GM23338 (cell line): ENCODE data around the gene ATF2. TPM values are rescaled to one million over a fixed set of nuclear protein-coding genes. Genes with fewer than 3 reads are reported as not detected.

Experiments used
- ATAC-seq: fragments of 200-7000 bp; cut with Tn5 transposase; 3 replicates; pipeline ENCODE4 v1.9.1; 2020
- DNase-seq: peaks from one replicate; pipeline ENCODE4 v3.0.0-alpha.2; 2015; ENCODE audit warnings: low spot score
- H2AFZ ChIP-seq: fragments of 200-600 bp; sonication (generic); 2 replicates; pipeline ENCODE4 v1.8.0; 2016; ENCODE audit warnings: antibody characterized with exemption, mild to moderate bottlenecking, moderate library complexity
- H3F3A ChIP-seq: fragments of 200-600 bp; sonication (generic); replicated peaks from 2 replicates; pipeline ENCODE4 v1.8.0; 2017; ENCODE audit warnings: antibody characterized with exemption, mixed run types, low read depth
- H3K27ac ChIP-seq: fragments of 200-600 bp; sonication (generic); 2 replicates; pipeline ENCODE4 v1.6.1; 2016; ENCODE audit warnings: low read depth
- H3K27me3 ChIP-seq: fragments of 200-600 bp; sonication (generic); 2 replicates; pipeline ENCODE4 v1.8.0; 2016; ENCODE audit warnings: mild to moderate bottlenecking, mixed run types, moderate library complexity; ENCODE audit not compliant: insufficient read depth
- H3K36me3 ChIP-seq: fragments of 200-600 bp; sonication (generic); 2 replicates; pipeline ENCODE4 v1.8.0; 2016; ENCODE audit warnings: mild to moderate bottlenecking; ENCODE audit not compliant: insufficient read depth
- H3K4me1 ChIP-seq: fragments of 200-600 bp; sonication (generic); 2 replicates; pipeline ENCODE4 v1.8.0; 2016; ENCODE audit warnings: mild to moderate bottlenecking, moderate library complexity; ENCODE audit not compliant: insufficient read depth
- H3K4me2 ChIP-seq: fragments of 200-600 bp; sonication (generic); 2 replicates; pipeline ENCODE4 v1.7.1; 2017; ENCODE audit warnings: mixed run types
- H3K4me3 ChIP-seq: fragments of 200-600 bp; sonication (generic); 2 replicates; pipeline ENCODE4 v1.6.1; 2016; ENCODE audit warnings: mixed run types
- H3K79me2 ChIP-seq: fragments of 200-600 bp; sonication (generic); replicated peaks from 2 replicates; pipeline ENCODE4 v1.8.0; 2017; ENCODE audit warnings: mild to moderate bottlenecking; ENCODE audit not compliant: insufficient read depth
- H3K9me2 ChIP-seq: fragments of 200-600 bp; sonication (generic); 2 replicates; pipeline ENCODE4 v1.8.0; 2017; ENCODE audit not compliant: insufficient read depth
- H4K20me1 ChIP-seq: fragments of 200-600 bp; sonication (generic); replicated peaks from 2 replicates; pipeline ENCODE4 v1.8.0; 2017; ENCODE audit warnings: mild to moderate bottlenecking; ENCODE audit not compliant: insufficient read depth
- H3K27ac Mint-ChIP-seq: 2 replicates; pipeline ENCODE4 v1.8.0; 2020; ENCODE audit warnings: inconsistent platforms, mild to moderate bottlenecking, moderate library complexity, mixed read lengths
- H3K27me3 Mint-ChIP-seq: 3 replicates; pipeline ENCODE4 v1.8.0; 2022; ENCODE audit warnings: low read depth, mild to moderate bottlenecking, moderate library complexity, mixed read lengths, inconsistent platforms; ENCODE audit not compliant: insufficient read depth, poor library complexity
- H3K36me3 Mint-ChIP-seq: 3 replicates; pipeline ENCODE4 v1.8.0; 2021; ENCODE audit warnings: low read depth, mild to moderate bottlenecking, inconsistent platforms, moderate library complexity, mixed read lengths
- H3K4me1 Mint-ChIP-seq: 3 replicates; pipeline ENCODE4 v1.8.0; 2020; ENCODE audit warnings: mild to moderate bottlenecking, inconsistent platforms, mixed read lengths
- H3K4me3 Mint-ChIP-seq: 3 replicates; pipeline ENCODE4 v1.8.0; 2021; ENCODE audit warnings: moderate library complexity, mild to moderate bottlenecking, inconsistent platforms, mixed read lengths
- H3K9me3 Mint-ChIP-seq: 3 replicates; pipeline ENCODE4 v1.8.0; 2020; ENCODE audit warnings: moderate library complexity, mild to moderate bottlenecking, inconsistent platforms, mixed read lengths
- CREB1 ChIP-seq: fragments of 250-450 bp; sonication (Bioruptor Pico); IDR thresholded peaks from 2 replicates; pipeline ENCODE4 v1.5.0; 2020; ENCODE audit warnings: low read depth, mild to moderate bottlenecking, moderate library complexity
- CTCF ChIP-seq, 2 experiments: fragments of 200-600 bp in 1 of 2; sonication (generic) in 1 of 2; conservative IDR thresholded peaks; 2 replicates each; pipeline versions ENCODE4 v1.5.1 to v1.6.1; 2016 to 2017; ENCODE audit warnings: antibody characterized with exemption in 2 of 2, low read depth in 2 of 2, mild to moderate bottlenecking in 2 of 2, moderate library complexity in 1 of 2
- JUNB ChIP-seq: IDR thresholded peaks from one replicate; pipeline ENCODE4 v1.6.1; 2016; ENCODE audit warnings: antibody characterized with exemption; ENCODE audit not compliant: unreplicated experiment
- NANOG ChIP-seq: IDR thresholded peaks from 2 replicates; pipeline ENCODE4 v1.6.1; 2016; ENCODE audit warnings: antibody characterized with exemption, borderline replicate concordance
- STAT1 ChIP-seq: IDR thresholded peaks from one replicate; pipeline ENCODE4 v1.6.1; 2016; ENCODE audit warnings: antibody characterized with exemption; ENCODE audit not compliant: unreplicated experiment
- ZNF114 ChIP-seq: fragments of 250-450 bp; sonication (Bioruptor Pico); IDR thresholded peaks from 2 replicates; pipeline ENCODE4 v1.5.0; 2020; ENCODE audit warnings: mild to moderate bottlenecking, moderate library complexity
- ZNF462 ChIP-seq: fragments of 250-450 bp; sonication (Bioruptor Pico); IDR thresholded peaks from 2 replicates; pipeline ENCODE4 v1.5.0; 2020; ENCODE audit warnings: mild to moderate bottlenecking, moderate library complexity
- polyA plus RNA-seq: library from polyadenylated mRNA; unstranded; fragments of >200 nt; fragmentation: Nextera tagmentation; extraction: Ambion mirVana; gene quantifications from 2 replicates; pipeline ENCODE4 v1.2.1, GENCODE V29; 2016
- total RNA-seq: library from RNA; depleted of rRNA; stranded (reverse); fragments of >200 nt; shearing (Covaris generic); gene quantifications from 2 replicates; pipeline ENCODE4 v1.2.3, GENCODE V29; 2014

Gene ATF2
- total and polyA plus RNA-seq, 2 experiments from 2014 or later, result 23.6 to 56.2 TPM

DNA sequence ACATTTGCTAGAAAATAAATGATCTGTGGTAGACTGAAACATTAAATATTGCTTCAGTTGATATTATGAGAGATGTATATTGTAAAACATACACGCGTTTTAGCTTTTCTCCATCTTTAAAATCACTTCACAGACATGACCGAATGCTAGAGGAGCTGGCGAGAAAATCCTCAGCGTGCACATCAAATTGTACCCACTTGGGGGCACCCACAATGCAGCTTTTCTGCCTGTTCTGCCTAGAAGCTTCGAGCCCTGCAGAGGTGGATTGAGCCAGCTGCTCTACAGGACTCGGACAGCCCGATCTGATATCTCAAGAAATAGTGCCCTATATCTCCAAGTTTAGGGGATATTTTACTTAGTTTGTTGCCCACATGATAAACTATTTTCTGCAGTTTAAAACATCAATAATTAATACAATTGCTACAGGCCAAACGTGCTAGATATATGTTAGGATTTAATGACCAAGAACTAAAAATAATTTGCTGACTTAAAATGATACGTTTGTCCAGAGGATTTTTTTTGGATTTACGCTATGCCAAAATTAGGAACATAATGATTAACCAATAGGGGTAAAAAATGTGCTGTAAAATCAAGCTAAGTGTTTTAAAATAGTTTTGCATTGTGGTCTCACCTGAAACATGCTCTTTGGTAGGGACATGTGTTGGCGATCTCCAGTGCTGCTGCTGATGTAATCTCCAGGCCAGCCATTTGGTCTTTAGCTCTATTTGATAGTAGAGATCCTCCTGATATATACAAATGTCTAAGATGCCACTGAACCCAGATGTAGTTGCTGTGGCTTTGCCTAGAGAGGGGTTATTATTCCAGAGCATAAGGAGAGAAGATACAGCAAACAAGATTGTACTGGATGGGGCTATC lies 35.9 kb upstream of the ATF2 start:
- H3K36me3 Mint-ChIP-seq, result no peaks in the 10 kb centered on the region
- no peak overlapping the region for H3K4me2 ChIP-seq

DNA sequence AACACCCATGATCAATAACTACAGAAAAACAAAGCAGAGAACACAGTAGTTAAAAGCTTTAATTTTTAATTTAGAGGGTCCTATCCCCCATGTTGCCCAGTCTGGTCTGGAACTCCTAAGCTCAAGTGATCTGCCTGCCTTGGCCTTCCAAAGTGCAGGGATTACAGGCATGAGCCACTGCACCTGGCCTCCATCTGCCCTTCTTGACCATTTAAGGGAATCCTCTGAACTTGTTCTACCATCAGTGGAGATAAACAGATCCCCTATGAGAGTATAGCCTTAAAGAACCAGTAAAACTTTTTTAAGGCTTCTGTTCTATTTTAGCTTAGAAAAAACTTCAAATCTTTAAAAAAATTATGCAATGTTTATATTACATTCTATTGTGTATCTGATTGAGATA lies 27.0 kb upstream of the ATF2 start:
- Histone ChIP-seq H3K27me3 (no peaks in the 10 kb centered on the region), H3K4me2 (no peak overlapping the region), H3K9me2 (0 out of 2 replicates have a peak, but pooled peaks cover 4% of the 10 kb centered on the region), H3K27ac (no peak overlapping the region), H2AFZ (no peak overlapping the region), H3K4me1 (no peaks in the 10 kb centered on the region), H3K36me3 (no peaks in the 10 kb centered on the region), H3K4me3 (no peak overlapping the region), H3K79me2 (no peaks in the 10 kb centered on the region), H3F3A (no peaks in the 10 kb centered on the region), H4K20me1 (no peaks in the 10 kb centered on the region)
- Mint-ChIP-seq H3K36me3 (no peaks in the 10 kb centered on the region), H3K4me1 (peaks cover 2% of the 10 kb centered on the region; the same call in 2 of the 3 replicates), H3K27ac (no peak overlapping the region; the same call in 1 of the 2 replicates), H3K4me3 (no peak overlapping the region), H3K27me3 (no peaks in the 10 kb centered on the region), H3K9me3 (peaks cover 3% of the 10 kb centered on the region; the same call in 1 of the 3 replicates)
- ATAC-seq (no peak), DNase-seq (no peak)
- TF ChIP-seq CREB1 (no peak), CTCF (conservative IDR thresholded peaks at IDR 0.05; ENCODE audit: low read depth in 2 of 2) (no peak), ZNF114 (CRISPR knock-in tag) (no peak), JUNB (no peak), NANOG (no peak), ZNF462 (CRISPR knock-in tag) (no peak)

More for the DNA sequence above, 35.9 kb upstream of the ATF2 start:
- no peaks in the 10 kb centered on the region for H4K20me1 ChIP-seq
- Mint-ChIP-seq H3K4me3 (no peak overlapping the region), H3K27me3 (no peaks in the 10 kb centered on the region), H3K27ac (no peak overlapping the region), H3K9me3 (no peaks in the 10 kb centered on the region), H3K4me1 (peaks cover 2% of the 10 kb centered on the region; the same call in 2 of the 3 replicates)
- no peaks in the 10 kb centered on the region for H3K9me2 ChIP-seq
- TF ChIP-seq STAT1, result no peak
- peak; percentile 64 to 76 for TF ChIP-seq CTCF (conservative IDR thresholded peaks at IDR 0.05; ENCODE audit: low read depth in 2 of 2)
- no peak overlapping the region for H3K4me3 ChIP-seq
- H3K36me3 ChIP-seq, result no peaks in the 10 kb centered on the region
- H3K27me3 ChIP-seq, result no peaks in the 10 kb centered on the region
- no peaks in the 10 kb centered on the region for H3F3A ChIP-seq
- no peaks in the 10 kb centered on the region for H3K4me1 ChIP-seq
- ATAC-seq (peak; percentile 99), DNase-seq (peak; percentile 86)
- H3K79me2 ChIP-seq, result no peaks in the 10 kb centered on the region
- H3K27ac ChIP-seq, result no peak overlapping the region
- H2AFZ ChIP-seq, result peak overlapping the region; percentile 48; the same call in 1 of the 2 replicates
